Tibial artery (tissue), 4 donors: ENCODE data around the gene STAT5A.
"Not testable (repeated sequence)": the region's sequence is repeated elsewhere in the genome, so short reads cannot be mapped to it uniquely, and the experiment has no call there.

Experiments used
- DNase-seq, 2 donors: peaks; one replicate each; pipeline ENCODE4 v3.0.0-alpha.2; 2019
- H3K27ac ChIP-seq, 2 donors: fragments of 200-600 bp; sonication (generic) in 1 of 2; 1 replicate in 1 of 2; 2 replicates in 1 of 2; pipeline ENCODE4 v1.5.1; 2018 to 2019; ENCODE audit warnings: mild to moderate bottlenecking in 1 of 2
- H3K27me3 ChIP-seq, 2 donors: fragments of 200-600 bp; sonication (generic) in 1 of 2; one replicate each; pipeline versions ENCODE4 v1.5.1 to v1.6.0; 2016 to 2019
- H3K36me3 ChIP-seq, 3 donors: fragments of 200-600 bp; sonication (generic) in 2 of 3; one replicate each; pipeline ENCODE4 v1.5.1; 2016 to 2019; ENCODE audit warnings: mild to moderate bottlenecking in 2 of 3
- H3K4me1 ChIP-seq, 4 donors: fragments of 200-600 bp; sonication (generic) in 2 of 4; 1 replicate in 3 of 4; 2 replicates in 1 of 4; pipeline ENCODE4 v1.5.1; 2016 to 2019
- H3K4me3 ChIP-seq, 2 donors: fragments of 200-600 bp; sonication (generic) in 1 of 2; 1 replicate in 1 of 2; 2 replicates in 1 of 2; pipeline ENCODE4 v1.5.1; 2018 to 2019; ENCODE audit warnings: mild to moderate bottlenecking in 2 of 2
- H3K9me3 ChIP-seq, 3 donors: fragments of 200-600 bp; sonication (generic) in 1 of 3; one replicate each; pipeline ENCODE4 v1.5.1; 2016 to 2019
- intact Hi-C: fragments of 100-400 bp; cut with DNase I; formaldehyde crosslinking; loops from one replicate; pipeline ENCODE4 v1.15.0; 2023; ENCODE audit warnings: low total_unique reads
- TF ChIP-seq, protein P1 (sequence below), 2 experiments: fragments of 200-600 bp in 1 of 2; fragments of 450-650 bp in 1 of 2; IDR thresholded peaks; one replicate each; pipeline ENCODE4 v1.5.1; 2017 to 2019; ENCODE audit warnings: antibody characterized with exemption in 2 of 2, mild to moderate bottlenecking in 1 of 2, moderate library complexity in 1 of 2

STAT5A gene

DNA sequence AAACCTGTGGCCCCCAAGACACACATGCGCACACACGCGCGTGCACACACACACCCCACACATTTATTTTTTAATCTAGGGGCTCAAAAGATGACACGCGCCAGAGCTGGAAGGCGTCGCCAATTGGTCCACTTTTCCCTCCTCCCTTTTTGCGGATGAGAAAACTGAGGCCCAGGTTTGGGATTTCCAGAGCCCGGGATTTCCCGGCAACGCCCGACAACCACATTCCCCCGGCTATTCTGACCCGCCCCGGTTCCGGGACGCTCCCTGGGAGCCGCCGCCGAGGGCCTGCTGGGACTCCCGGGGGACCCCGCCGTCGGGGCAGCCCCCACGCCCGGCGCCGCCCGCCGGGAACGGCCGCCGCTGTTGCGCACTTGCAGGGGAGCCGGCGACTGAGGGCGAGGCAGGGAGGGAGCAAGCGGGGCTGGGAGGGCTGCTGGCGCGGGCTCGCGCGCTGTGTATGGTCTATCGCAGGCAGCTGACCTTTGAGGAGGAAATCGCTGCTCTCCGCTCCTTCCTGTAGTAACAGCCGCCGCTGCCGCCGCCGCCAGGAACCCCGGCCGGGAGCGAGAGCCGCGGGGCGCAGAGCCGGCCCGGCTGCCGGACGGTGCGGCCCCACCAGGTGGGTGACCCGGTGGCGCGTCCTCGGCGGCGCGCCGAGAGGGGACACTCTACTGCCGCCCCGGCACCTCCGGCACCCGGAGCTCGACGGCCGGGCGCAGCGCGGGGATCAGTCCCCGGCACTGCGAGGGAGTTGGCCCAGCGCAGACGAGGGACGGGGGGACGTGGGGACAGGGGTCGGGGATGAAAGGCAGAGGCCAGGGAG, at the start of gene STAT5A:
TSS of gene STAT5A (plus strand) at position 522 of the 826 bp plus-strand sequence. CDS start 914 bp downstream, outside the sequence.
- intact Hi-C loops, result no loop called here
- Histone ChIP-seq H3K36me3 (peaks cover 0 to 15% (median 15%) of the 10 kb centered on the region in 3 donors), H3K27ac (peak within 1 kb of the TSS; percentile 92 to 94), H3K9me3 (no peaks in the 10 kb centered on the region), H3K27me3 (no peaks in the 10 kb centered on the region), H3K4me1 (peaks cover 0 to 43% (median 33%) of the 10 kb centered on the region in 4 donors), H3K4me3 (peak within 1 kb of the TSS; percentile 69 to 93)
- TF ChIP-seq, protein P1, sequence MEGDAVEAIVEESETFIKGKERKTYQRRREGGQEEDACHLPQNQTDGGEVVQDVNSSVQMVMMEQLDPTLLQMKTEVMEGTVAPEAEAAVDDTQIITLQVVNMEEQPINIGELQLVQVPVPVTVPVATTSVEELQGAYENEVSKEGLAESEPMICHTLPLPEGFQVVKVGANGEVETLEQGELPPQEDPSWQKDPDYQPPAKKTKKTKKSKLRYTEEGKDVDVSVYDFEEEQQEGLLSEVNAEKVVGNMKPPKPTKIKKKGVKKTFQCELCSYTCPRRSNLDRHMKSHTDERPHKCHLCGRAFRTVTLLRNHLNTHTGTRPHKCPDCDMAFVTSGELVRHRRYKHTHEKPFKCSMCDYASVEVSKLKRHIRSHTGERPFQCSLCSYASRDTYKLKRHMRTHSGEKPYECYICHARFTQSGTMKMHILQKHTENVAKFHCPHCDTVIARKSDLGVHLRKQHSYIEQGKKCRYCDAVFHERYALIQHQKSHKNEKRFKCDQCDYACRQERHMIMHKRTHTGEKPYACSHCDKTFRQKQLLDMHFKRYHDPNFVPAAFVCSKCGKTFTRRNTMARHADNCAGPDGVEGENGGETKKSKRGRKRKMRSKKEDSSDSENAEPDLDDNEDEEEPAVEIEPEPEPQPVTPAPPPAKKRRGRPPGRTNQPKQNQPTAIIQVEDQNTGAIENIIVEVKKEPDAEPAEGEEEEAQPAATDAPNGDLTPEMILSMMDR (IDR thresholded peaks at IDR 0.05), result no peak
- DNase-seq, result peak; percentile 94 to 96

DNA sequence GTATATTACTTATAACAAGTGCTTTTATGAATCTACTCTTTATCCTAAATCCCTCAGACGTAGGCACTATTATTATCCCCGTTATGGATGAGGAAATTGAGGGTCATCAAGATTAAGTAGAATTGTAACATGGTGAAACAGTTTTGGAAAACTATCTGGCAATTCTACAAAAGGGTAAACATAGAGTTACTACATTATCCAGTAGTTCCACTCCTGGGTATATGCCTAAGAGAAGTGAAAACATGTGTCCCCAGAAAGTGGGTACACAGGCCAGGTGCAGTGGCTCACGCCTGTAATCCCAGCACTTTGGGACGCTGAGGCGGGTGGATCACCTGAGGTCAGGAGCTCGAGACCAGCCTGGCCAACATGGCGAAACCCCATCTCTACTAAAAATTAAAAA, 48.7 kb upstream of the STAT5A start:
- H3K36me3 ChIP-seq, H3K27ac ChIP-seq, H3K9me3 ChIP-seq, H3K4me3 ChIP-seq, intact Hi-C loops, H3K27me3 ChIP-seq, DNase-seq: not testable (repeated sequence)
- H3K4me1 ChIP-seq, result peaks cover 0 to 14% (median 0%) of the 10 kb centered on the region in 4 donors

DNA sequence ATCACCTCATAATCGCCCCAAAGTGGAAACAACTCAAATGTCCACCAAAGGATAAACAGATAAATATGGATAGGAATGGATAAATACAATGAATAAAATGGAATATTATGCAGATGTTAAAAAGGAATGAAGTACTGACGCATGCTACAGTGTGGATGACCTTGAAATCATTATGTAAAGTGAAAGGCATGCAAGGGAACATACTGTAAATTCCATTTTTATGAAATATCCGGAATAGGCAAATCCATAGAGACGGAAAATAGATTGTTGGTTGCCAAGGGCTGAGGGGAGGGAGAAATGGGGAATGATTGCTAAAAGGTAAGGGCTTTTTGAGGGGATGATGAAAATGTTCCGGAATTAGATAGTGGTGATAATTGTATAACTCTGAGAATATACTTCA, 48.1 kb upstream of the STAT5A start:
- no peak for DNase-seq
- no peaks in the 10 kb centered on the region for H3K27me3 ChIP-seq
- H3K36me3 ChIP-seq, result no peaks in the 10 kb centered on the region
- H3K9me3 ChIP-seq, result no peaks in the 10 kb centered on the region
- no peak overlapping the region for H3K27ac ChIP-seq
- peaks cover 0 to 12% (median 0%) of the 10 kb centered on the region in 4 donors for H3K4me1 ChIP-seq
- no peak overlapping the region for H3K4me3 ChIP-seq
- intact Hi-C loops, result no loop called here
- TF ChIP-seq, protein P1 (IDR thresholded peaks at IDR 0.05), result no peak

DNA sequence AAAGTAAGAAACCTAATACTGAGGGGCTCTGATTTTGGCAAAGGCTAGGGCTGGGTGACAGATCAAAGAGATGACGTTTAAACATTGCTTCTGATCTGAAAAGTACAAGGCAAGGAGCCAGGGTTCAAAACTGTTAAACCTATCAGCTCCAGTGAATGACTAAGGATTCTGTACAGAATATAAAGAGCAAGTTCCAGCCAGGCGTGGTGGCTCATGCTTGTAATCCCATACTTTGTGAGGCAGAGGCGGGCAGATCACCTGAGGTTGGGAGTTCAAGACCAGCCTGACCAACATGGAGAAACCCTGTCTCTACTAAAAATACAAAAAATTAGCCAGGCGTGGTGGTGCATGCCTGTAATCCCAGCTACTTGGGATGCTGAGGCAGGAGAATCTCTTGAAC, 47.4 kb upstream of the STAT5A start:
- H3K27me3 ChIP-seq, DNase-seq, H3K36me3 ChIP-seq, H3K27ac ChIP-seq, H3K4me3 ChIP-seq, intact Hi-C loops, H3K9me3 ChIP-seq: not testable (repeated sequence)
- H3K4me1 ChIP-seq, result peaks cover 0 to 12% (median 0%) of the 10 kb centered on the region in 4 donors

DNA sequence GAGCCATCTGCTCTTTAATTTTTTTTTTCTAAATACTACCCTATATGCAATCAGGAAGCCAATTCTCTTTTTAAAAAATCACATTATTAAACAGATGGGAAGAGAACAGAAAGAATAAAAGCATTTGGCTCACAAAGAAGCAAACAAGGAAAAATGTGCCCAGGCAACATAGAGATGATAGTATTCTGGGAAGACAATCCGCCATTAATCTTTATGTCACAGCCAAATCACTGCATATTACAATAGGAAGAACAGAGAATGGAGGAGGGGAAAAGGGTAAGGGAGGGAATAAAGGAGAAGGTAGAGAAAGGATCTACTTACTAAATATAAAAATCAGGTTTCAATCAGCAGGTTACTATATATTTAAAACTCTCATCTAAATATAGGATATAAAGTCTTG, 46.4 kb upstream of the STAT5A start:
- Histone ChIP-seq H3K9me3 (no peaks in the 10 kb centered on the region), H3K4me3 (no peak overlapping the region), H3K27me3 (no peaks in the 10 kb centered on the region), H3K27ac (no peak overlapping the region), H3K36me3 (no peaks in the 10 kb centered on the region), H3K4me1 (peaks cover 0 to 15% (median 2%) of the 10 kb centered on the region in 4 donors)
- no peak for DNase-seq
- TF ChIP-seq, protein P1 (IDR thresholded peaks at IDR 0.05), result no peak
- intact Hi-C loops, result no loop called here

- Histone ChIP-seq H3K27me3 (no peaks in the 10 kb centered on the region), H3K36me3 (no peaks in the 10 kb centered on the region), H3K9me3 (no peaks in the 10 kb centered on the region), H3K4me1 (peaks cover 0 to 30% (median 7%) of the 10 kb centered on the region in 4 donors), H3K4me3 (no peak overlapping the region), H3K27ac (no peak overlapping the region)
- TF ChIP-seq, protein P1 (IDR thresholded peaks at IDR 0.05), result no peak
- intact Hi-C loops, result no loop called here
- no peak for DNase-seq
Observed at GRCh38 chr17:42243493-42243982, 44.8 kb upstream of the STAT5A start.

DNA sequence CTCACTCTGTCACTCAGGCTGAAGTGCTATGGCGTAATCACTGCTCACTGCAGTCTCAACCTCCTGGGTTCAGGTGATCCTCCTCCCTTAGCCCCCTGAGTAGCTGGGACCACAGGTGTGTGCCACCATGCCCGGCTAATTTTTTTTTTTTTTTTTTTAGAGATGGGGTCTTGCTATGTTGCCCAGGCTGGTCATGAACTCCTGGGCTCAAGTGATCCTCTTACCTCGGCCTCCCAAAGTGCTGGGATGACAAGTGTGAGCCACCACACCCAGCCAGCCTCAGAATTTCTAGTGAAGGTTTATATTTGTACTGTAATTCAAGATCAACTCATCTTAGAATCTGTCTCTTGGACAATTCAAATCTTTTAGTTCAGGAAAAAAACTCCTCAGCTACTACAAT, 44.2 kb upstream of the STAT5A start:
- H3K9me3 ChIP-seq, H3K4me3 ChIP-seq, H3K36me3 ChIP-seq, DNase-seq, intact Hi-C loops, H3K27me3 ChIP-seq, H3K27ac ChIP-seq: not testable (repeated sequence)
- peaks cover 0 to 36% (median 12%) of the 10 kb centered on the region in 4 donors for H3K4me1 ChIP-seq

- peaks cover 0 to 44% (median 20%) of the 10 kb centered on the region in 4 donors for H3K4me1 ChIP-seq
- H3K27me3 ChIP-seq, DNase-seq, H3K27ac ChIP-seq, intact Hi-C loops, H3K36me3 ChIP-seq, H3K9me3 ChIP-seq, H3K4me3 ChIP-seq: not testable (repeated sequence)
Observed at GRCh38 chr17:42245183-42245582, 43.1 kb upstream of the STAT5A start.
